Heart left ventricle (tissue), 16 donors: ENCODE data around the gene PRKAR1B. TPM values are rescaled to one million over a fixed set of nuclear protein-coding genes. Genes with fewer than 3 reads are reported as not detected.
A peak's percentile ranks its signal among the peaks of the same experiment; 100 is the strongest.

Experiments used
- ATAC-seq, 4 donors: fragments of 200-7000 bp; cut with Tn5 transposase; one replicate each; pipeline ENCODE4 v1.9.1; 2020 to 2022; ENCODE audit warnings: moderate library complexity in 4 of 4, mild to moderate bottlenecking in 3 of 4, moderate number of reproducible peaks in 1 of 4
- DNase-seq, 5 donors: peaks; one replicate each; pipeline ENCODE4 v3.0.0-alpha.2; 2020
- H3K27ac ChIP-seq, 12 donors: fragments of 200-600 bp; sonication (generic) in 4 of 12; one replicate each; pipeline versions ENCODE4 v1.5.0 to v1.8.0; 2016 to 2022; ENCODE audit warnings: mild to moderate bottlenecking in 2 of 12
- H3K27me3 ChIP-seq, 9 donors: fragments of 200-600 bp; sonication (generic) in 2 of 9; one replicate each; pipeline versions ENCODE4 v1.5.1 to v1.8.0; 2016 to 2022; ENCODE audit warnings: mild to moderate bottlenecking in 3 of 9
- H3K36me3 ChIP-seq, 9 donors: fragments of 200-600 bp; sonication (generic) in 2 of 9; one replicate each; pipeline versions ENCODE4 v1.5.0 to v1.8.0; 2018 to 2022; ENCODE audit warnings: mild to moderate bottlenecking in 2 of 9
- H3K4me1 ChIP-seq, 12 donors: fragments of 200-600 bp; sonication (generic) in 4 of 12; one replicate each; pipeline versions ENCODE4 v1.5.0 to v1.8.0; 2016 to 2022; ENCODE audit warnings: mild to moderate bottlenecking in 3 of 12
- H3K4me3 ChIP-seq, 12 donors: fragments of 200-600 bp; sonication (generic) in 4 of 12; one replicate each; pipeline versions ENCODE4 v1.5.0 to v1.8.0; 2017 to 2022; ENCODE audit warnings: mild to moderate bottlenecking in 9 of 12, moderate library complexity in 4 of 12
- H3K9me3 ChIP-seq, 12 donors: fragments of 200-600 bp; sonication (generic) in 4 of 12; one replicate each; pipeline versions ENCODE4 v1.5.0 to v1.8.0; 2016 to 2022; ENCODE audit warnings: mild to moderate bottlenecking in 1 of 12
- CTCF ChIP-seq, 12 donors: fragments of 200-600 bp; sonication (generic) in 4 of 12; IDR thresholded peaks; one replicate each; pipeline versions ENCODE4 v1.5.0 to v1.8.0; 2018 to 2022; ENCODE audit warnings: antibody characterized with exemption in 12 of 12, mild to moderate bottlenecking in 5 of 12
- POLR2A ChIP-seq, 2 donors: fragments of 450-650 bp; IDR thresholded peaks; one replicate each; pipeline ENCODE4 v1.6.1; 2017; ENCODE audit warnings: antibody characterized with exemption in 2 of 2, mild to moderate bottlenecking in 2 of 2, moderate library complexity in 2 of 2
- WGBS, 4 donors: extraction: QIAGEN DNeasy Blood & Tissue Kit in 2 of 4; methylation state at CpG; one replicate each; pipeline versions ENCODE4 v1.1.5 to v1.1.7; 2013 to 2018; 5-methylcytosine and 5-hydroxymethylcytosine counted together
- intact Hi-C, 10 donors: fragments of 100-400 bp; cut with DNase I; formaldehyde crosslinking; loops; one replicate each; pipeline versions ENCODE4 v1.11.1 to v1.14.2; 2022
- polyA plus RNA-seq, 2 donors: library from polyadenylated mRNA; stranded (reverse); fragments of 200-250 nt; gene quantifications; one replicate each; pipeline ENCODE4 v1.2.3, GENCODE V29; 2013
- total RNA-seq, 9 donors: library from RNA; depleted of rRNA in 2 of 9; stranded (reverse); fragments of >200 nt in 2 of 9; fragmentation: NEBNext Ultra II Directional in 3 of 9; extraction: Animal tissue kit (Norgen Biotek cat#: 25700) in 3 of 9; gene quantifications; one replicate each; pipeline versions ENCODE4 v1.1.0 to v1.2.4, GENCODE V29; 2016 to 2023
- donor health status: ischemic (EF 13 %, LVEDD 7.1; RV severe dilation, severe dysfunction).
- donor health status: healthy with polysubstance abuse.
- donor health status: DM: no; HTN: yes; CAD: no.
- donor health status: DM: no; HTN: no; CAD: no.
- donor health status: ischemic (EF 25% LVEDD 6.9; RV normal size, moderate dysfunction).
- donor health status: ischemic (EF 25% LVEDD 5.7; RV mildly dilated, moderate dysfunction).
- donor health status: healthy.
- donor health status: DM: yes; HTN: yes; CAD: no.
- donor health status: ischemic (EF 35%, LVEDD 5.7; RV mildly dilated, moderate dysfunction).
- donor health status: nonischemic (EF 11% LVEDD 7.7; RV severe dilation, severe dysfunction).
- donor health status: DM: yes; HTN: yes; CAD: no.
- donor health status: PGD.
- donor health status: ischemic (EF 29% LVEDD 5.4; RV normal size, mild dysfunction).
- donor health status: nonischemic (EF 23%, LVEDD 6.1; RV moderate dilation, normal function).

PRKAR1B gene
- total and polyA plus RNA-seq, 11 donors, result 4.1 to 22.2 (median 17.9) TPM

GRCh38 chr7:691361-692045 is 35.6 kb downstream of the PRKAR1B start:
- peaks cover 0 to 2% (median 0%) of the 10 kb centered on the region in 12 donors for H3K4me1 ChIP-seq
- H3K27ac ChIP-seq, result no peak overlapping the region
- ATAC-seq (no peak), DNase-seq (no peak)
- H3K9me3 ChIP-seq, result peaks cover 0 to 35% (median 19%) of the 10 kb centered on the region in 12 donors
- H3K27me3 ChIP-seq, result no peaks in the 10 kb centered on the region
- WGBS, 4 donors, result 95 to 96% (median 96%) methylated on average over 20 to 25 of the region's 25 CpGs
- H3K36me3 ChIP-seq, result no peaks in the 10 kb centered on the region
- no peak overlapping the region for H3K4me3 ChIP-seq
- intact Hi-C loops, result no loop called here
- TF ChIP-seq POLR2A (IDR thresholded peaks at IDR 0.05), result no peak
- TF ChIP-seq CTCF (IDR thresholded peaks at IDR 0.05), result no peak

GRCh38 chr7:690478-691360 is 36.4 kb downstream of the PRKAR1B start:
- H3K9me3 ChIP-seq, result peaks cover 0 to 43% (median 25%) of the 10 kb centered on the region in 12 donors

GRCh38 chr7:685540-685939 is 41.5 kb downstream of the PRKAR1B start:
- intact Hi-C loops, result no loop called here
- no peak for DNase-seq
- H3K27me3 ChIP-seq, result no peaks in the 10 kb centered on the region
- ATAC-seq, result no peak
- no peak overlapping the region for H3K27ac ChIP-seq
- H3K4me3 ChIP-seq, result no peak overlapping the region
- TF ChIP-seq CTCF (IDR thresholded peaks at IDR 0.05) (no peak), POLR2A (IDR thresholded peaks at IDR 0.05) (no peak)
- 93 to 98% (median 95%) methylated on average over 1 of the region's 1 CpG for WGBS, 4 donors
- peaks cover 0 to 2% (median 0%) of the 10 kb centered on the region in 9 donors for H3K36me3 ChIP-seq
- H3K4me1 ChIP-seq, result no peaks in the 10 kb centered on the region
- peaks cover 0 to 57% (median 29%) of the 10 kb centered on the region in 12 donors for H3K9me3 ChIP-seq

More at GRCh38 chr7:690478-691360, 36.4 kb downstream of the PRKAR1B start:
- no peaks in the 10 kb centered on the region for H3K27me3 ChIP-seq
- 95 to 98% (median 98%) methylated on average over 23 to 27 of the region's 27 CpGs for WGBS, 4 donors
- no peak overlapping the region for H3K4me3 ChIP-seq
- no peaks in the 10 kb centered on the region for H3K36me3 ChIP-seq
- no peaks in the 10 kb centered on the region for H3K4me1 ChIP-seq
- ATAC-seq, result no peak
- no peak for TF ChIP-seq POLR2A (IDR thresholded peaks at IDR 0.05)
- TF ChIP-seq CTCF (IDR thresholded peaks at IDR 0.05), result no peak
- H3K27ac ChIP-seq, result no peak overlapping the region
- DNase-seq, result peak in 1 of 5 donors; percentile 11
- intact Hi-C loops, result no loop called here

GRCh38 chr7:684416-684815 is 42.7 kb downstream of the PRKAR1B start:
- DNase-seq (no peak), ATAC-seq (no peak)
- H3K36me3 ChIP-seq, result peaks cover 0 to 8% (median 0%) of the 10 kb centered on the region in 9 donors
- no peaks in the 10 kb centered on the region for H3K4me1 ChIP-seq
- no peak overlapping the region for H3K27ac ChIP-seq
- 91 to 97% (median 93%) methylated on average over 9 of the region's 9 CpGs for WGBS, 4 donors
- peaks cover 0 to 51% (median 26%) of the 10 kb centered on the region in 12 donors for H3K9me3 ChIP-seq
- H3K4me3 ChIP-seq, result no peak overlapping the region
- H3K27me3 ChIP-seq, result no peaks in the 10 kb centered on the region
- TF ChIP-seq POLR2A (IDR thresholded peaks at IDR 0.05), result no peak
- TF ChIP-seq CTCF (IDR thresholded peaks at IDR 0.05), result no peak
- intact Hi-C loops, result no loop called here
